ENCODE measurements around the gene VAMP2. TPM values are rescaled to one million over a fixed set of nuclear protein-coding genes. Genes with fewer than 3 reads are reported as not detected.

Gene VAMP2
- total and polyA plus RNA-seq, 9 of the 15 experiments (the other 6 are each of a cell fraction or from before 2014, with no cell fraction given), result 2.3 to 31.8 (median 6.0) TPM

DNA sequence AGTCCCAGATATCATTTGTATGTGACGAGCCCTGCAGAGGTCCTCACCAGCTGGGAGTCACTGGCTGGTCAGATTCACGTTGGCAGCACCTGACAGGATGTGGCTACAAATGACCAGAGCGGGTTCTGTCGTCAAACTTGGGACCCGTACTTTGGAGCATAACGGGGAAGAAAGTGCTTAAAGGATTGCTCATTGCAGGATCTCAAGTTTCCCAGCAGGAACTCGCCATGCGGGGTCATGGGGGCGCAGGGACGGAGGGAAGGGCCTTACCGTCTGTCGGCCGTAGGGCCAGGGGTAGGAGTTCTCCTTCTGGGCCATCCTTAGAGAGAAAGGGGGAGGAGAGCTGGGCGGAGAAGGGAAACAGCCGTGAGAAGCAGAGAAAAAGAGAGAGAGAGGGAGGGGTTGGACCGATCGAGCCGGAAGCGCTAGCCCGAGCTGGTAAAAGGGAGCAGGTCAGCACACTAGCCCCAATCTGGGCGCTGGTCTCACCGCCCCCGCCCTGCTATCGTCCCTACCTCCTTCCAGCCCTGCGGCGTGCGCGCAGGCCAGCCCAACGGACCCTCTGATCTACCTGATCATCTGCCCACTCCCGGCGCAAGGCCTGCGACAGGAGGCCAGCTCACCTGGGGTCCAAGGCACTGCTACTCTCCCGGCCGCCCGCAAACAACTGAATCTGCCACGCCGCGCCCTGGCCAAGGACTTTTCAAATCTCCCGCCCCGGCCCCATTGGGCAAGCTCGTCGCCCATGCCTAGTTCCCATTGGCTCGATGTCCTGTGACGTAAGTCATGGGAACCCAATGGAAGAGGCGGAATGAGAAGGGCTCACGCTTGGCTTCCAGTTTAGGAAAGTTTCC lies 47.4 kb upstream of the VAMP2 start, which contains the start of gene AURKB (continued):
- TF ChIP-seq, protein P1, sequence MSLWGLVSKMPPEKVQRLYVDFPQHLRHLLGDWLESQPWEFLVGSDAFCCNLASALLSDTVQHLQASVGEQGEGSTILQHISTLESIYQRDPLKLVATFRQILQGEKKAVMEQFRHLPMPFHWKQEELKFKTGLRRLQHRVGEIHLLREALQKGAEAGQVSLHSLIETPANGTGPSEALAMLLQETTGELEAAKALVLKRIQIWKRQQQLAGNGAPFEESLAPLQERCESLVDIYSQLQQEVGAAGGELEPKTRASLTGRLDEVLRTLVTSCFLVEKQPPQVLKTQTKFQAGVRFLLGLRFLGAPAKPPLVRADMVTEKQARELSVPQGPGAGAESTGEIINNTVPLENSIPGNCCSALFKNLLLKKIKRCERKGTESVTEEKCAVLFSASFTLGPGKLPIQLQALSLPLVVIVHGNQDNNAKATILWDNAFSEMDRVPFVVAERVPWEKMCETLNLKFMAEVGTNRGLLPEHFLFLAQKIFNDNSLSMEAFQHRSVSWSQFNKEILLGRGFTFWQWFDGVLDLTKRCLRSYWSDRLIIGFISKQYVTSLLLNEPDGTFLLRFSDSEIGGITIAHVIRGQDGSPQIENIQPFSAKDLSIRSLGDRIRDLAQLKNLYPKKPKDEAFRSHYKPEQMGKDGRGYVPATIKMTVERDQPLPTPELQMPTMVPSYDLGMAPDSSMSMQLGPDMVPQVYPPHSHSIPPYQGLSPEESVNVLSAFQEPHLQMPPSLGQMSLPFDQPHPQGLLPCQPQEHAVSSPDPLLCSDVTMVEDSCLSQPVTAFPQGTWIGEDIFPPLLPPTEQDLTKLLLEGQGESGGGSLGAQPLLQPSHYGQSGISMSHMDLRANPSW (CRISPR knock-in tag; IDR thresholded peaks at IDR 0.05), result 0 out of 2 replicates have a peak, but pooled peaks have one; percentile 64
- TF ChIP-seq, protein P2, sequence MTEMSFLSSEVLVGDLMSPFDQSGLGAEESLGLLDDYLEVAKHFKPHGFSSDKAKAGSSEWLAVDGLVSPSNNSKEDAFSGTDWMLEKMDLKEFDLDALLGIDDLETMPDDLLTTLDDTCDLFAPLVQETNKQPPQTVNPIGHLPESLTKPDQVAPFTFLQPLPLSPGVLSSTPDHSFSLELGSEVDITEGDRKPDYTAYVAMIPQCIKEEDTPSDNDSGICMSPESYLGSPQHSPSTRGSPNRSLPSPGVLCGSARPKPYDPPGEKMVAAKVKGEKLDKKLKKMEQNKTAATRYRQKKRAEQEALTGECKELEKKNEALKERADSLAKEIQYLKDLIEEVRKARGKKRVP (CRISPR knock-in tag; IDR thresholded peaks at IDR 0.05), result no peak
- TF ChIP-seq, protein P3, sequence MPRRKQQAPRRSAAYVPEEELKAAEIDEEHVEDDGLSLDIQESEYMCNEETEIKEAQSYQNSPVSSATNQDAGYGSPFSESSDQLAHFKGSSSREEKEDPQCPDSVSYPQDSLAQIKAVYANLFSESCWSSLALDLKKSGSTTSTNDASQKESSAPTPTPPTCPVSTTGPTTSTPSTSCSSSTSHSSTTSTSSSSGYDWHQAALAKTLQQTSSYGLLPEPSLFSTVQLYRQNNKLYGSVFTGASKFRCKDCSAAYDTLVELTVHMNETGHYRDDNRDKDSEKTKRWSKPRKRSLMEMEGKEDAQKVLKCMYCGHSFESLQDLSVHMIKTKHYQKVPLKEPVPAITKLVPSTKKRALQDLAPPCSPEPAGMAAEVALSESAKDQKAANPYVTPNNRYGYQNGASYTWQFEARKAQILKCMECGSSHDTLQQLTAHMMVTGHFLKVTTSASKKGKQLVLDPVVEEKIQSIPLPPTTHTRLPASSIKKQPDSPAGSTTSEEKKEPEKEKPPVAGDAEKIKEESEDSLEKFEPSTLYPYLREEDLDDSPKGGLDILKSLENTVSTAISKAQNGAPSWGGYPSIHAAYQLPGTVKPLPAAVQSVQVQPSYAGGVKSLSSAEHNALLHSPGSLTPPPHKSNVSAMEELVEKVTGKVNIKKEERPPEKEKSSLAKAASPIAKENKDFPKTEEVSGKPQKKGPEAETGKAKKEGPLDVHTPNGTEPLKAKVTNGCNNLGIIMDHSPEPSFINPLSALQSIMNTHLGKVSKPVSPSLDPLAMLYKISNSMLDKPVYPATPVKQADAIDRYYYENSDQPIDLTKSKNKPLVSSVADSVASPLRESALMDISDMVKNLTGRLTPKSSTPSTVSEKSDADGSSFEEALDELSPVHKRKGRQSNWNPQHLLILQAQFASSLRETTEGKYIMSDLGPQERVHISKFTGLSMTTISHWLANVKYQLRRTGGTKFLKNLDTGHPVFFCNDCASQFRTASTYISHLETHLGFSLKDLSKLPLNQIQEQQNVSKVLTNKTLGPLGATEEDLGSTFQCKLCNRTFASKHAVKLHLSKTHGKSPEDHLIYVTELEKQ (CRISPR knock-in tag; IDR thresholded peaks at IDR 0.05), result no peak
- TF ChIP-seq, protein P4, sequence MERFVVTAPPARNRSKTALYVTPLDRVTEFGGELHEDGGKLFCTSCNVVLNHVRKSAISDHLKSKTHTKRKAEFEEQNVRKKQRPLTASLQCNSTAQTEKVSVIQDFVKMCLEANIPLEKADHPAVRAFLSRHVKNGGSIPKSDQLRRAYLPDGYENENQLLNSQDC (CRISPR knock-in tag; IDR thresholded peaks at IDR 0.05), result no peak
- no peak for TF ChIP-seq JUN (IDR thresholded peaks at IDR 0.05; ENCODE audit: borderline replicate concordance, low read depth, low read length)
- TF ChIP-seq JUN (CRISPR knock-in tag; IDR thresholded peaks at IDR 0.05; ENCODE audit: borderline replicate concordance), result no peak
- TF ChIP-seq, protein P5, sequence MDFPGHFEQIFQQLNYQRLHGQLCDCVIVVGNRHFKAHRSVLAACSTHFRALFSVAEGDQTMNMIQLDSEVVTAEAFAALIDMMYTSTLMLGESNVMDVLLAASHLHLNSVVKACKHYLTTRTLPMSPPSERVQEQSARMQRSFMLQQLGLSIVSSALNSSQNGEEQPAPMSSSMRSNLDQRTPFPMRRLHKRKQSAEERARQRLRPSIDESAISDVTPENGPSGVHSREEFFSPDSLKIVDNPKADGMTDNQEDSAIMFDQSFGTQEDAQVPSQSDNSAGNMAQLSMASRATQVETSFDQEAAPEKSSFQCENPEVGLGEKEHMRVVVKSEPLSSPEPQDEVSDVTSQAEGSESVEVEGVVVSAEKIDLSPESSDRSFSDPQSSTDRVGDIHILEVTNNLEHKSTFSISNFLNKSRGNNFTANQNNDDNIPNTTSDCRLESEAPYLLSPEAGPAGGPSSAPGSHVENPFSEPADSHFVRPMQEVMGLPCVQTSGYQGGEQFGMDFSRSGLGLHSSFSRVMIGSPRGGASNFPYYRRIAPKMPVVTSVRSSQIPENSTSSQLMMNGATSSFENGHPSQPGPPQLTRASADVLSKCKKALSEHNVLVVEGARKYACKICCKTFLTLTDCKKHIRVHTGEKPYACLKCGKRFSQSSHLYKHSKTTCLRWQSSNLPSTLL (IDR thresholded peaks at IDR 0.05), result no peak
- TF ChIP-seq TEAD1 (CRISPR knock-in tag; IDR thresholded peaks at IDR 0.05), result no peak
- no peak for TF ChIP-seq HDAC3 (IDR thresholded peaks at IDR 0.05; ENCODE audit: borderline replicate concordance, partially characterized antibody)
- TF ChIP-seq, protein P6, sequence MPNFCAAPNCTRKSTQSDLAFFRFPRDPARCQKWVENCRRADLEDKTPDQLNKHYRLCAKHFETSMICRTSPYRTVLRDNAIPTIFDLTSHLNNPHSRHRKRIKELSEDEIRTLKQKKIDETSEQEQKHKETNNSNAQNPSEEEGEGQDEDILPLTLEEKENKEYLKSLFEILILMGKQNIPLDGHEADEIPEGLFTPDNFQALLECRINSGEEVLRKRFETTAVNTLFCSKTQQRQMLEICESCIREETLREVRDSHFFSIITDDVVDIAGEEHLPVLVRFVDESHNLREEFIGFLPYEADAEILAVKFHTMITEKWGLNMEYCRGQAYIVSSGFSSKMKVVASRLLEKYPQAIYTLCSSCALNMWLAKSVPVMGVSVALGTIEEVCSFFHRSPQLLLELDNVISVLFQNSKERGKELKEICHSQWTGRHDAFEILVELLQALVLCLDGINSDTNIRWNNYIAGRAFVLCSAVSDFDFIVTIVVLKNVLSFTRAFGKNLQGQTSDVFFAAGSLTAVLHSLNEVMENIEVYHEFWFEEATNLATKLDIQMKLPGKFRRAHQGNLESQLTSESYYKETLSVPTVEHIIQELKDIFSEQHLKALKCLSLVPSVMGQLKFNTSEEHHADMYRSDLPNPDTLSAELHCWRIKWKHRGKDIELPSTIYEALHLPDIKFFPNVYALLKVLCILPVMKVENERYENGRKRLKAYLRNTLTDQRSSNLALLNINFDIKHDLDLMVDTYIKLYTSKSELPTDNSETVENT (CRISPR knock-in tag; IDR thresholded peaks at IDR 0.05), result no peak
- TF ChIP-seq BRF1 (IDR thresholded peaks at IDR 0.05; ENCODE audit: borderline replicate concordance, extremely low read depth, insufficient read length), result no peak
- TF ChIP-seq ZNF764 (CRISPR knock-in tag; IDR thresholded peaks at IDR 0.05; ENCODE audit: low read depth), result no peak
- no peak for TF ChIP-seq RHOXF2B (CRISPR knock-in tag; conservative IDR thresholded peaks at IDR 0.05)
- no peak for TF ChIP-seq FOXJ3 (CRISPR knock-in tag; IDR thresholded peaks at IDR 0.05)
